GM15510 (cell line): ENCODE results near the gene CARD19.

Experiments
- POLR2A ChIP-seq: IDR thresholded peaks from 3 replicates; pipeline ENCODE4 v1.6.1; 2011; ENCODE audit warnings: borderline replicate concordance; ENCODE audit not compliant: insufficient read length; ENCODE audit errors: extremely low read depth

Gene CARD19

DNA sequence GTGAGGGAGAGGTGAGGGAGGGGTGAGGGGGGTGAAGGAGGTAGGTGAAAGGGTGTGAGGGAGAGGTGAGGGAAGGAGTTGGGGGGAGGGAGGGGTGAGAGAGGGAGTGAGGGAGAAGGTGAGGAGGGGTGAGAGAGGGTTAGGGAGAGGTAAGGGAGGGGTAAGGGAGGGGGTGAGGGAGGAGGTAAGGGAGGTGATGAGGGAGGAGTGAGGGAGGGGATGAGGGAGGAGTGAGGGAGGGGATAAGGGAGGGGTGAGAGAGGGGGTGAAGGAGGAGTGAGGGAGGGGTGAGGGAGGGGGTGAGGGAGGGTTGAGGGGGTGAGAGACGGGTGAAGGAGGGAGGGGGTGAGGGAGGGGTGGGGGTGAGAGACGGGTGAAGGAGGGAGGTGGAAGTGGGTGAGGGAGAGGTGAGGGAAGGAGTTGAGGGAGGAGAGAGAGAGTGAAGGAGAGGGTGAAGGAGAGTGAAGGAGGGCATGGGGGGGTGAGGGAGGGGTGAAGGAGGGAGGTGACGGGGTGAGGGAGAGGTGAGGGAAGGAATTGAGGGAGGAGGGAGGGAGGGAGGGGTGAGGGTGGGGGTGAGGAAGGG is 19.6 kb downstream of the CARD19 start:
- no peak for TF ChIP-seq POLR2A

DNA sequence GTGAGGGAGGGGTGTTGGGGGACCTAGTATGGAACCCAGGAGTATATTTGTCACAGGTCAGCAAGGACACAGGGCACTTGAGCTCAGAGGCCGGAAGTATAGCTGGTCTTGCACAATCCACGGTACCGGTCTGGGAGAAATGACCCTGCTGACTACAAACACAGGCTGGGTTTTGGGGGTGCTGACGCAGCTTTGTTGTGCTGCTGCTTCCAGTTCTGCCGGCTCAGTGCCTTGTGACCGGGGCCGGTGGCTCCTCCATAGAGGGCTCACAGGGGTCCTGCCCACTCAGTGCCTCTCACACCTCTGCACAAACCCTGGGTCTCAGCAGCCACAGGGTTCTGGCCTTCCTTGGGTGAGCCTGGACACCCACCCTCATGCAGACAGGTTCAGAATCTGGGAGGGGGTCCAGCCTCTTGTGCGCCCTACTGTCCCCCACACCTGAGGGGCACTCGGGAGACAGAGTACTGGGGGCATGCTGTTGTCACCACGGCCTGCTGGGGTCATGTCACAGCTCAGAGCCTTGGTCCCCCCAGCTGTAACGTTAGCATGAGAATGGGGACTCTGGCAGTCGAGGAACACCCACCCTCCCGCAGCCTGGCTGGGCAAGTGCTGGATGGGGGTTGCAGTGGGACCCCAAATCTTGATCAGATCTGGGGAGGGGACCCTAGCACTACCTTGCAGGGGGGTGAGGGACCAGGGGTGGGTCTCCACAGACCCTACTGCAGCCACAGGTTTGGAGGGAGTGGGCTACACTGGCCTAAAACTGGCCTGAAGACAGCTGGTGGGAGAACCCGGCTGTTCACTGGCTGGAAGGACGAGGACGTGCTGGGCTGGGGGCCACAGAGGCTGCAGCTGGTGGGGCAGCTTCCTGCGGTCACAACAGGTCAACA is 20.3 kb downstream of the CARD19 start:
- no peak for TF ChIP-seq POLR2A

DNA sequence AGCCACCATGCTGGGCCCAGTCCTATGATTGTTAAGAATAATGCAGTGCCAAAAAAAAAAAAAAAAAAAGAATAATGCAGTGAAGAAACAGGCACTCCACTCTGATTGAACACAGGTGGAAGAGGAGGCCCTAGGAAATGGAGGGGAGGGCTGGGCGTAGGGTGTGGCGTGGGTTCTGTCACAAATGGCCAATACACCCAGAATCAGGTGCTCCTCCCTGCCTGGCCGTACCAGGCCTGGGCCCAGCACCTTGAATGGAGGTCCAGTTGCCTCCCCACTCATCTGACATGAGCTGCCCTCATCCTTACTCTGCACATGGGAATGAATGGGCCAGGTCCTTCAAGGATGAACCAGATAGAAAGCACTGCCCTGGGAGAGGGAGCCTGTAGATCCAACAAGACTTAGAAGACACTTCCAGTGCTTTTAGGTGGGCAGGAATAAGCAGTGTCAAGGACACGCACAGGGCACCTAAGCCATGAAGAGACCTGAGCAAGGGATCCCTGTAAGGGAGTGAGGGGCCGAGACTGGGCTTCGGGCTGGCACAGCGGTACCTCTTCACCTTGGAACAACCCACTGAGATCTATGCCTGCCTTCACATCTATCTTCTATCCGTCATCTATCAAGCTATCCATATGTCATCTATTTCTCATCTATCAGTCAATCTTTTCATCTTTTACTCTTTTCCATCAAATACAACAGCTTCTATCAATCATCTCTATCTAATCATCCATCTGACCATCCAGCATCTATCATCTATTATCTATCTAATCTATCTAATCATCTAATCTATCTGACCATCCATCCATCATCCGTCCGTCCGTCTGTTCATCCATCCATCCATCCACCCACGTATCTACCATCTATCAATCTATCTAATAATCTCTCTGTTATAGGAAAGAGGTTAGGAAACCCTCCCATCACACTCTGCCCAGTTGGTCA is 22.2 kb downstream of the CARD19 start:
- TF ChIP-seq POLR2A, result no peak

DNA sequence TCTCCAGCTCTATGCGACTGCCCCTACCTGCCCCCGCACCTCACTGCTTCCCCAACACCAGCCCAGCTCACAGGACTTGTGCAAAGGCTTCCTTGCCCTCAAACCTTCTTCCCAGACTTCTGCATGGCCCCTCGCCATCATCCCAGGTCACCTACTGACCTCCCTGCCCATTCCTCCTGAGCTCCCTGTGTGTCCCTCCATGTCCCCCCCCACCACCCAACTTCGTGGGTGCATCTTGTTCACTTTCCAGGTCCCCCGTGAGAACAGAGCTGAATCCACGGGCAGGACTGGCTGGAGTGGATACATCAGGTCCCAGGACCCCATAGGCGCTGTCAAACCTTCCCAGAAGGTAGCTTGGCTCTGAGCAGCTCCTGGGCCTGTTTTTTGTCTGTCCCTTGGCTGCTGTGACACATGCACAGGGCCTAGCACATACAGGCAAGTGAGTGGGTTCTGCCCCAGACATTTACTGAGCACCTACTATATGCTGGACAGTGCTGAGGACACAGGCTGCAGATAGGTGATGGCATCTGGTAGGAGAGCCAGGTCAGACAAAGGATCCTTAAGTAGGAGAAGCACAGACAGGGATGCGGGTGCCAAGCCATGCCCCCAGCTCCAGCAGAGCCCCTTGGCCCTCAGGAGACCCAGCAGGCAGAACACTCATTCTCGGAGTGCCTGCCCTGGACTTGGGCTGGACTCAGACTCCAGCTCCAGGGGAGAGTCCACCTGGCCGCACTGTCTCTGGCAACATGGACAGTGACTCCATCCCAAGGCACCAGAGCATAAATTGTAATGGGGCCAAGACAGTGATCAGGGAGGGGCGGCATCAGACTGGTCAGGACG is 23.1 kb downstream of the CARD19 start:
- TF ChIP-seq POLR2A, result no peak

DNA sequence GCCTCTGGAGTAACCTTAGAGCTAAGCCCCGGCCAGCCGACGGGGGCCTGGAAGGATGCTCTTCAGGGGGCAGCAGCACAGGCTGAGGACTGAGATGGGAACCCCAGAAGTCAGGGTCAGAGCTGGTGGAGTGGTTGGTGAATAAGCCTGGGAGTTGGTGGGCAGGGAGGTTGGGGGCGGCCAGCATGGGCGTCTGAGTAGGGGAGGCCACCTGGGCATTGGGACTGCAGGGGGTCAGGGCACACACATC is 23.6 kb downstream of the CARD19 start:
- no peak for TF ChIP-seq POLR2A

DNA sequence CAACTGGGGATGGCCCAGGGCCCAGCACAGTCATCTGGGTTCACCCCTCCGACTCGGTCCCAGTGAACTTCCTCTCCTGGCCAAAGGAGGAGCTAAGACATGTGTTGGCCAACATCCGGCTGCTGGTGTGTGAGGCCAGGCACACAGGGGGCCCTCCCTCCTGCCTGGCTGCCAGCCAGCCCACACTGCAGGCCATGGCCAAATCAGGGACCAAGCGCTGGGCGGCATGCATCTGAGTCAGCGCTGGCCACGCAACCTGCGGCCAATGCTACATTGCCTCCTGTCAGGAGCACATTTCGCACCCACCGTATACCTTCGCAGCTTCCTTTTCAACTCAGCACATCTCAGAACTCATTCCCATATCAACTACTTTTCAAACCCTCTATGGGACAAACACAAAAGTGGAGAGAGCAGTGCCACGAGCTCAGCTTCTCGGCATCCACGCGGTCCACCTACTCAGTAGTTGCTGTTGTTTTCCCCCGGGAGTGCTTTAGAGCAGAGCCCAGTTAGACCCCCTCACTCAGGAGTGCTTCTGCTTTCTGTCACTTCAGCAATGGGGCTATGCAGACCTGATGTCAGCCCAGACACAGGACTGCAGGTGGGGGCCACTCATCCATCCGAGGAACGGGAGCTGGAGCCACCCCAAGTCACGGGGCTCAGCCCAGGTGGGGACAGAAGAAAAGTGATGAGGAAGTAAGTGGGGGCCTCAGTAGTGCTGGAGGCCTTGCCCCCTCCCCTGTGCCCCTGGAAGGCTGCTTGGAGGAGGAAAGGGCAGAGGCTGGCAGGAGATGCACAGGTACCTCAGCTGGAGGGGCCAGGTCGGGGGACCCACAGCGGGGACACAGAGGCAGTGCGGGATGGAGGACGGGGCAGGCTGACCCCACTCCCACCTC is 24.2 kb downstream of the CARD19 start:
- no peak for TF ChIP-seq POLR2A

DNA sequence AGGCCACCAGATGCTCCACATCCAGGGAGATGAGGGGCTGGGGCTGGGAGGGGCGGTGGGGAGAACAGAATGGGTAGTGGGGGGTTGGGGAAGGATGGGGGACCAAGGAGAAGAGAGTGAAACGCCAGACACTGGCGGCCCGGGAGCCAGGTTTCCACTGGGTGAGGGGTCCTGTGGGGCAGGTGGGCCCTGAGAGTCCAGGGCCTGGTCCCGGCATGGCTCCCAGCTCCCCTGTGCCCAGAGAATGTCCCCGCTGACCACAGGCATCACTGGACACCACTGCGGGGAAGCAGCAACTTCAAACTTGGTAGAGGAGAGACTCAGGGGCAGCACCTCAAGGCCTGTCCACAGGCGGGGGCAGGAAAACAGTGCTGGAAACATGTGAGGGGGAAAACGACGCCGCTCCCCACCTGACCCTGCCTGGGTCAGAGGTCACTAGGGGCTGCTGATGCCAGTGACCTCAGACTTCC is 24.9 kb downstream of the CARD19 start:
- no peak for TF ChIP-seq POLR2A

DNA sequence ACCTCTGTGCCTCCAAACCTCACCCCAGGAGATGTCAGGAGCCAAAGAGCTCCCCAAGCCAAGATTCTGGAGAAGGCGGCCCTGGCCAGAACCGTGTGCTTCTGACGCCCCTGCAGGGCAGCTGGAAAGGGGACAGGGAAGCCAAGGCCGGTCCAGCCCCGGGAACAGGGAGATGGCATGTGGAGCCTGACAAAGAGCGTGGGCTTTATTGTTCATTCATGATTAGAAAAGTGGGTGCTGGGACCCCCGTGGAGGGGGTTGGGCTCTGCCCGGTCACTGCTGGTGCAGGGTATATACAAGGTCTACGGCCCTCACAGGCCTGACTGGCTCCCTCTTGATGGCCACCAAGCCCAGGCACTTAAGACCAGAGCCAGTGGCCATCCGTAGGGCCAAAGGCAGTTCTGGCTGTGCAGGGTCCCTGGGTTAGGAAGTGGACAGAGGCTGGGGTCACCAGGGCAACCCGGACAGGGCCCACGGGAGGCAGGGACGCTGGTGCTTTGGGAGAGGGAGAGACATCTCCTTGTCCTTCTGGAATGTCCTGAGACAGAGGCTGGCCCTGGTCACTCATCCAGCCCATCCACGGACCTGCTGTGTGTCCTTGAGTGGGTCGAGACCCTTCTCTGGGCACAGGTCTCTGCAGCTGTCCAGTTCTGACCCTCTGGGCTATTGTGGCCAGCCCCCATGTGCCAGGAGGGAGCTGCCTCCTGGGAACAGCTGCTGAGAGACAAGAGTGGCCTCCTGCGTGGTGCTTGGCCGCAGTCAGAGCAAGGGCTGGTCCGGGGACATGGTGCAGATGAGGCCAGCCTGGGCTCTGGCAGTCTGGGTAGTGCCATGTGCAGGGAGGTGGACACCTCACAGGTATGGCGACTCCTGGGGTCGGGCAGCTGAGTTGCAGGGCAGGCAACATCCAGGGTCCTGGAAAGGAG is 25.6 kb downstream of the CARD19 start:
- TF ChIP-seq POLR2A, result no peak

DNA sequence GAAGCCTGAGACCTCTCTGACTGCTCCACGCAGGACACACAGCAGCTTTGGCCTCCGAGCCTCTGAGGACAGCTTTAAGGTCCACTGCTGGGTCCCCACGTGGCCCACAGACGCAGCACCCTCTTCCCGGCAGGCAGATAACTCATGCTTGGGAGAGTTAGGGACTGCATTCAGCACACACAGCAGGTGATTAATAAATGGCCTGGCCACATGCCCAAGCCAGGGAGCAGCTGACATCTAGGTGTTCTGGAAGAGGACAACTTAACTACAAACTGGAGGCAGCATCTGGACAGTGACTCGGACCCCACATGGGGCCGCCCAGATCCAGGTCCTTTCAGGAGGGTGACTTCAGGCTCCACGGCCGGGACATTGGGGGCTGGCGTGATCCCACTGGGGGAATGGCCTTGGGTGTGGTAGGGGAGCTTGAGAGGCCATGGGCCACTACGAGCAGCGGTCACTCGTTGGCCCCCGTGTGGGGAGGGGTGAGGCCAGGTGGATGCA is 26.8 kb downstream of the CARD19 start:
- TF ChIP-seq POLR2A, result no peak

DNA sequence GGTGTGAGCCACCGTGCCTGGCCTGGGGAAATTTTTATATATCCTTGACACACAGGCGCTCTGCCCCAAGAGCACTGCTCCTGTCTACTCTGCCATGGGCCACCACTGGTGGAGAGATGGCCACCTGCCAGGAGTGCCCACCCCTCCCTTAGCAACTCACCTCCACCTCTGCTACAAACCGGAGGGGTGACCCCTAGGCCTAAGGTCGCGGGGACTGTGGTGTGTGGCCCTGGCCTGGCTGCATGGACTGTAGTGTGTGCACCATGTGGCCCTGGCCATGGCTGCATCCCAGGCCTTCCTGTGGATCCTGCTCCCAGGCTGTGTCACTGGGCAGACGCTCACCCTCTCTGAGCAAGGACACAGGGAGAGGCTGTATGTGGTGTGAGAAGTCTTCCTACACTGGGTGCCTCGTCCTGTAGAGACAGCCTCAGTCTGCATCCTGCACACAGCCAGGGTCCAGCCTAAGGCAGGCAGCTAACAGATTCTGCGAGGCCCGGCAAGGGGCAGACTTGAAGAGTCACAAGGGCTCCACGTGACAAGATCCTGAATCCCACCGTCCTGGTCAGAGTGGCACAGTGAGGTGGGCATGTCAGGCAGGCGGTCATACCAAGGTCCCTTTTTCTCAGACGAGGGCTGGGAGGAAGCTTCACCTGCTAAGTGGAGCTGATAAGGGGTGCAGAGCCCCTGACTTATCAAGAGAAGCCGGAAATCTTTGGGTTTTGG is 27.7 kb downstream of the CARD19 start:
- no peak for TF ChIP-seq POLR2A

DNA sequence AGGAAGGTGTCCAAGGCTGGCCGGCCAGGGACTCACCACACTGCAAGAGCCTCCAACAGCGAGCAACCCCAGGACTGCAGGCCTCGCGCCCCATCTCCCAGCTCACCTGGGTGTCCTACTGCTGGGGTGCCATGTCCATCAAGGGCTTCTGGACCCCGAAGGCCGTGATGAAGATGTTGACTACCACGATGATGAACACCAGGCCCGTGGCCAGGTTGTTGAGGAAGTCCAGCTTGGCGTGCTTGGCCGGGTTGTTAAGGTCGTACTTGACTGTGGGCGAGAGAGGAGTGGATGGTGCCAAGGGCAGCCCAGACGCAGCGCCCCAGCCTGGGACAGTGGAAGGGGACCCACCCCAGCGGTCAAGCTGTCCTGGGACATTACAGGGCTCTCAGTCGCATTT is 28.8 kb downstream of the CARD19 start:
- TF ChIP-seq POLR2A, result no peak
